CD4-positive, alpha-beta T cell treated with Interleukin-21 for 1 hour (primary cell): Measurements from ENCODE around the gene PRRT2.

Source experiments
- DNase-seq: peaks from one replicate; pipeline ENCODE4 v3.0.0-alpha.2; 2020

PRRT2 gene

GRCh38 chr16:29863669-29863984 lies 51.6 kb downstream of the PRRT2 start:
- no peak for DNase-seq

- no peak for DNase-seq
Measured at GRCh38 chr16:29864205-29864604, 52.2 kb downstream of the PRRT2 start.
